Stromal cell of bone marrow (primary cell): ENCODE results near the gene TK2.
"Not testable (repeated sequence)": the region's sequence is repeated elsewhere in the genome, so short reads cannot be mapped to it uniquely, and the experiment has no call there.

Source experiments
- DNase-seq: peaks from one replicate; pipeline ENCODE4 v3.0.0-alpha.2; 2012; ENCODE audit warnings: low read depth

The TK2 gene

DNA sequence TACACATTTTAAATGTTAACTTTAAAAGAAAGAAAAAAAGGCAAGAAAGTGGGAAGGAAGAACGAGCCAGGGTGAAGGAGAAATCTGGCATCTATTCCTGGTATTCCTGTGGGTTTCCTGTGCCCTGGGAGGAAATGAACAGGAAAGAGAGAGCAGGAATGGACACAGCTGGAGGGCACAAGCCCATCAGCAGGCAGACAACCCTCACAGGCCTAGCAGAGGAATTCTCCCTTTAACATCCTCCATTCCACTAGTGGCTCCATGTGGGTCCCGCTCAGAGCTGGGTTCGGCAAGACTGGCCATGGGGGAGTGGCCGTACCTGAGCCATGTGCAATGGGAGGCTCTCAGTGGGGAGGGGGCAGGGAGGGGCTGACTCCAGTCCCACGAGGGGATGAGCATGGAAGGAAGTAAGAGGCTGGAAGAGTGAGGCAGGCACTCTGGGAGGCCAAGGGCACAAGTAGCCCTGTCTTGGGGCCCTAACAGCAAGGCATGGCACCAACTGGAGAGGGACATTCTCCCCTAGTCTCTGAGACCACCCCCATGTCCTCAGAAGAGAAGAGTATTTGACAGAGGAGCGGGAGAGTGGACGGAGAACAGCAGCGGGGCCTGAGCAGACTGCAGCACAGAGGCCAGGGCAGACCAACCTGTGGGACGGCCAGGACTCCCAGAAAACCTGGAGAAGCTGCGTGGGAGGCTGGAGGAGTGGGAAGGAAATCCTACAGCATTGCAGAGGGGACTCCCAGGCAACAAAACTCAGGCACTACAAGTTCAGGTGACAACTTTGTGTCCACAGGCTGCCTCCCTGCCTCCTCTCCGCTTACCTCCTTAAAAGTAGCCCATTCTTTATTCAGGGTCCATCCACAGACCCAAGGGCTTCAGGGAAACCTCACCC is 30.2 kb downstream of the TK2 start:
- no peak for DNase-seq

DNA sequence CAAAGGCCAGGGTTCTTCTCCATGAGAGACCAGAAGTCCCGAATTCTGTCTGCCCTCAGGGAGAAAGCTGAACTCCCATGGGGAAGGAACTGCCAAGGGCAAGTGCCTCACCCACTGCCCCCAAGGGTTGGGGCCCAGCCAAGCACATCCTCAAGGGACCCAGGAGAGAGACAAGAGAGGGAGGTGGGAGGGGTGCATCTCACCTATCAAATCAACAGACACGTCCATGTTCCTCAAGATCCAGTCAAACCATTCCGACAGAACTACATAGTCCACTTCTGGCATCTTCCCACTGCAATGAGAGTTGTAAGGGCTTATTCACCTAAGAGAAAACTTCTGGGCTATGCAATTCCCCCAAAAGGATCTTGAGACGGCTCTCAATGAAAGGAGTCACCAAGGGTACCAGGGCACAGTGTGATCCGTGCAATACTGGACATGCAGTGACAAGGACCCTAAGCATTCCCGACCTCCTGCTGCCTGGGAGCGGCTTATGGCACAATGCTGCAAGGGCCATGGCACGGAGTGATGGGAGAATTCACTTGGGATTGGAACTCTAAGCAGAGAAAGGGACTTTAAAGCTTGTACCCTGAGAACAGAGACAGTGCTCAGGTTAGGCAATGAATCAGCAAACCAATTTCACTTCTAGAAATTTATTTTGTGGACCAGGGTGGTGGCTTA is 32.2 kb downstream of the TK2 start:
- no peak for DNase-seq

DNA sequence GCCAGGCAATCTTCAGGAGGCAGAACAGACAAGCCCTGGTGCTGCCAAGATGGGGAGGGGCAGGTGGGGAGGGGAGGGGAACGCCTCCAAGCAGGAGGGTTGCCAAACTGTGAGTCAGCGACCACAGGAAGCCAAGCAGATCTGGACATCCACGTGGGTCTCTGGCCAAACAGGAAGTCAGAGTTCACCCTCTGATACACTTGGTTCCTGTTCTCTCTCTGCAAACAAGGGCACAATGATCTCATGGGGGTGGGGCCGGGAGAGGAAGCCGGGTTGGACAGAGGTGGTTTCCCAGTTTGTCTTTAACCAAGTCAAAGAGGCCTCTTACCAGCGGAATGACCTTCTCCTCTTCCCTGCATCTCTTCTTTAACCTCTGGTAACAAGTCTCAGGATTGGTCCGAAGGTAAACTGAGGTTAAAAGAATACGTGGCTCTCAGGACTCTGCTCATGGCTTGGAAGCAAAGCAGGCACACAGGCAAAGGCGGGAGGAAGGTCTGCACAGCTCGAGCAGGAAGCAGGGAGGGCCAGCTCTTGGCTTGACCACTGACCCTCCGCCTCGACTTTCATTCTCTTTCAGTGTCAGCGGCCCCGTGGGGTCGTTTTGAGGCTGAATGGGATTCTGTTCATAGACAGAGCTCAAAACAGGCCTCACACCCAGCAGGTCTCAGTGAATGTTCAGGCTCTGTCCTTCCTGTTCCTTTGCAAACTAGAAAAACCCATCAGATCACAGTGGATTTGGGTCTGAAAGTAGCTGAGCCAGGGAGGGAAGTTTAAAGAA is 32.9 kb downstream of the TK2 start:
- peak; percentile 96 for DNase-seq

DNA sequence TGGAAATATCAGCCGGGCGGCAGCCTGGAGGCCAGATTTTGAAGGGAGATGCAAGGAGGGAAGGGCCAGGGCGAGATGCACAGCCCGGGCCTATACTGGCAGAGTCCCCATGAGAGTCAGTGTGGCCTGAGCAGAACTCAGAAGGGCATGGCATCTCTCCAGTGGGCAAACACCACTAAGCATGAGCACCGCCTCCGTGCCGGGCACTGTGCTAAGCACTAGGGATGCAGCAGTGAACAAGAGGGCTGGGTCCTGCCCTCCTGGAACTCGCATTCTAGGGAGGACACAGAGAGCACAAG is 33.5 kb downstream of the TK2 start:
- DNase-seq, result no peak

DNA sequence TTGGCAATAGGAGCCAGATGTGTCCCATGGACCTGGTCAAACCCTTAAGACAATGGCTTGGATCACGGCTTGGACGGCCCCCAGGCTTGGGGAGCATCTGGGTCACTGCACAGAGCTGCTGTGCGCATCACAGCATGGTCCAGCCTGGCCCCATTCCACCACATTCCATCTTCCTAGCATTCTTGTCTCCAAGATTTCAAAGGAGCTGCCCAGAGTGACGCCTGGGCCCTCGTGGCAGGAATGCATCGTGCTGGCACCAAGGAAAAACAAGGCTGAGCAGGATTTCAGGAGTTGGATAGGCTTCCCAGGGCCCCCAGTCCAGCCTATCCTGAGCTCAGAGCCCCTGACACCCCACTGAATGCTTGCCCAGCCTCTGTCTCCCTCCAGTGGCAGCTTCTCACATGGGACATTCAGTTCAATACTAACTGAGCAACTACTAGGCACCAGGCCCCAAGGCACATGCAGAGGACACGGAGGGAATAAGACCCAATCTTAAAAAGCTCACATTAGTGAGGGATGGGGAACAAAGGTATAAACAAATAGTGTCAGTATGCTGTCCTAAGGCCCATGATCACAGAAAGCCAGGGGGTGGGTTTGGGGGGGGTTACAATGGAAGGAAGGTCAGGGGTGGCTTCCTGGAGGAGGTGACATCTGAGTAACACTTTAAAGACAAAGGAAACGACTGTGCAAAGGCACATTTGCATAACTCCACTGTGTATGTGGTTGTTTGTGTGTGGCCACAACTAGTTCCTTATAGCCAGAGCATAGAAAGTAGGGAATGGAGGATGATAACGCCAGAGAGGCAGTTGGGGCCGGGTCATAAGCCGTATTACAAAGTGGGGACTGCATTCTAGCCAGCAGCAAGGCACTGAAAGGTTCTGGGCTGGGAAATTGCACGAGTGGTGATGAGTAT is 34.1 kb downstream of the TK2 start:
- DNase-seq, result no peak

DNA sequence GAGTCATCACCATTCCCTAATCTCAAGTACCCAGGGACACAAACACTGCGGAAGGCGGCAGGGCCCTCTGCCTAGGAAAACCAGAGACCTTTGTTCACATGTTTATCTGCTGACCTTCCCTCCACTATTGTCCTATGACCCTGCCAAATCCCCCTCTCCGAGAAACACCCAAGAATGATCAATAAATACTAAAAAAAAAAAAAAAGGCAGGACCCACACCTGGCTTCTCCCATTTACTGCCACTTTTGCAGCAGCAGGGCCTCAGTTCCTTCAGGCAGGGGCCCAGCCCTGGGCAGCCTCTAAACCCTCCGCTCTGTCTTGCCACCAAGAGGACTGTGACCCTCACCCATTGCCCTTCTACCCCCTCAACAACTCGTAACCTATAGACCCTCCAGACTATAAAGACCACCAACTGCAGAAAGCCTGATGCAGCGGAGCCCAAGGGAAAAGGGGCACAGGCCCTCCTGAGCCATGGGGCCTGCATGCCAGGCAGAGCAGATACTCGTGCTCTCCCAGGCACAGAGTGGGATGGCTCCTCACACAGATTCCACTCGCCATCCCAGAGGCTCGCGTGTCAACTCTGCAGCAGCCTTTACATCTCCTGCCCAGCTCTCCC is 34.8 kb downstream of the TK2 start:
- not testable (repeated sequence) for DNase-seq

DNA sequence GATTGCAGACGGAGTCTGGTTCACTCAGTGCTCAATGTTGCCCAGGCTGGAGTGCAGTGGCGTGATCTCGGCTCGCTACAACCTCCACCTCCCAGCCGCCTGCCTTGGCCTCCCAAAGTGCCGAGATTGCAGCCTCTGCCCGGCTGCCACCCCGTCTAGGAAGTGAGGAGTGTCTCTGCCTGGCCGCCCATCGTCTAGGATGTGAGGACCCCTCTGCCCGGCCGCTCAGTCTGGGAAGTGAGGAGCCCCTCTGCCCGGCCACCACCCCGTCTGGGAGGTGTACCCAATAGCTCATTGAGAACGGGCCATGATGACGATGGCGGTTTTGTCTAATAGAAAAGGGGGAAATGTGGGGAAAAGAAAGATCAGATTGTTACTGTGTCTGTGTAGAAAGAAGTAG is 35.5 kb downstream of the TK2 start:
- not testable (repeated sequence) for DNase-seq

DNA sequence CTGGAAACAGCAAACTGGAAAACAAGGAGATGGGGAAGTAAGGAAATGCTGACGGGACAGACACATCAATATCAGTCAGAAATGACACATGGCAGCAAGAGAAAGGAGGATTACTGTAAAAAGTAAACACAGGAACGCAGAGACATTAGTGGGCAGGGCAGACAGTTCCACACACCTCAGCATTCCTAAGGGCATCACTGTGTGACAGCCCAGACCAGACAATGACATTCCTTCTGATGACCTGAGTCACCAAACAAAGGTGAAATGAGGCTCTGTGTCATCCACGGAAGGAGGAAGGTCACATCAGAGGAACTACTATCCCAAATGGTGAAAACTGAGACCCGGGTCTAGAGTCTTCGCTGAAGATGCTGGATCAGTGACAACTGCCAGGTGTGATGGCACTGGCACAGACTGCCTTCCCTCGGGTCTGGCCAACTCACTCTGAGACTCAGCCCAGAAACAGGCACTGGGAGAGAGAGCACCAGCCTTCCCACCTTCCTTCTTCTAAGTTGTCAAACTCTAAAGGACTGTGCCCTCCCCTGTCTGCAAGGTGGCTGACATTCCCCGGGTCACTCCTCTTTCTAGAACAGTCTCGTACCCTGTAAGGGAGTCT is 36.7 kb downstream of the TK2 start:
- DNase-seq, result no peak

DNA sequence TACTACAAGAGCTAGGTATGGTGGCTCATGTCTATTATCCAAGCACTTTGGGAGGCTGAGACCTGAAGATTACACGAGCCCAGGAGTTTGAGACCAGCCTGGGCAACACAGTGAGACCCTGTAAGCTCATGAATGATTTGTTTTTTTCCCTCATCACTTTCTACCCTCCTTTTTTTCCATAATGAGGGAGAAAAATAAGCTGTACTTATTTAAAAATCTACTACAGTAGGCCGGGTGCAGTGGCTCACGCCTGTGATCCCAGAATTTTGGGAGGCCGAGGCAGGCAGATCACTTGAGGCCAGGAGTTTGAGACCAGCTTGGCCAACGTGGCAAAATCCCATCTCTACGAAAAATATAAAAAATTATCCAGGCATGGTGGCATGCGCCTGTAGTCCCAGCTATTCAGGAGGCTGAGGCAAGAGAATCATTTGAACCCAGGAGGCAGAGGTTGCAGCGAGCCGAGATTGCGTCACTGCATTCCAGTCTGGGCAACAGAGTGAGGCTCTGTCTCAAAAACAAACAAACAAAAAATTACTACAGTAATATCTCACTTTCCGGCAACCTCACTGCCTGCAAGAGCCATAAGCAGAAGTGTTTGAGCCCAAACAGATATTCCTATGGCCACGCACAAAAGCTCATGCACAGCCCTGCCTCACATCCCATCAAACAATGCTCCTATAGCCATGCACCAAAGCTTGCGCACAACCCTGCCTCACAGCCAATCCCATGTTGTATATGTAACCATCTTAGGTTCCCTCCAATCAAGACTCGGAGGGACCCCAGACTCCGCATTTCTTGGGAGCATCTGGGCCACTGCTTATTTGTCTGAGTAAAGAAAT is 37.4 kb downstream of the TK2 start:
- no peak for DNase-seq

DNA sequence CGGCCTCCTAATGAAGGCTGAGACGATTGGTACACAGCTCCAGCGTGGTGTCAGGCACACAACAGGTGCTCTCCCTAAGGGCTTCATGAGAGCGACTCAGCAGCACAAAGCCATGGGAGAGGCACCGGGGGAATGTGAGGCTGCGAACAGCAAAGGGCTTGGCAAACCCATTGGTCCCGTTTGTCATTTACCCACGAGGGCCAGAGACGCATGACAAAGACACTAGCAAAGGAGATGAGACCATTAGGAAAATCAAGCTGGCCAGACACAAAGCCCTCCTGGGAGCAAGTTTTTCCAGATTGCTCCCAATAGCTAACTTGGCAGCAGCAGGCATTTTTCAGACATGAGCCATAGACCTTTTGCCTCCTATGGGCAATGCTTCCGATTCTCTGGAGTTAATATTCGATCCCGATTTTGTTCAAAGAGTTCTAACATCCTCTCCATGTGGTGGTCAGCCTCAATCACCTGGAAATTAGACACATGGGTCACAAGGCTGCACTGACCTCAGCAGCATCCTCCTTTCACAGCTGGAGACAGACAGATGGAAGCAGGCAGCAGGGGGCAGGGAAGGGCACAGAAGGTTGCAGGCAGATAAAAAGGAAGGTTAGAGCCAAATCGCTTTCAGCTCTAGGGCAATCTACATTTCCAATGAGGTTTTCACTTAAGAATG is 38.2 kb downstream of the TK2 start:
- peak; percentile 64 for DNase-seq

DNA sequence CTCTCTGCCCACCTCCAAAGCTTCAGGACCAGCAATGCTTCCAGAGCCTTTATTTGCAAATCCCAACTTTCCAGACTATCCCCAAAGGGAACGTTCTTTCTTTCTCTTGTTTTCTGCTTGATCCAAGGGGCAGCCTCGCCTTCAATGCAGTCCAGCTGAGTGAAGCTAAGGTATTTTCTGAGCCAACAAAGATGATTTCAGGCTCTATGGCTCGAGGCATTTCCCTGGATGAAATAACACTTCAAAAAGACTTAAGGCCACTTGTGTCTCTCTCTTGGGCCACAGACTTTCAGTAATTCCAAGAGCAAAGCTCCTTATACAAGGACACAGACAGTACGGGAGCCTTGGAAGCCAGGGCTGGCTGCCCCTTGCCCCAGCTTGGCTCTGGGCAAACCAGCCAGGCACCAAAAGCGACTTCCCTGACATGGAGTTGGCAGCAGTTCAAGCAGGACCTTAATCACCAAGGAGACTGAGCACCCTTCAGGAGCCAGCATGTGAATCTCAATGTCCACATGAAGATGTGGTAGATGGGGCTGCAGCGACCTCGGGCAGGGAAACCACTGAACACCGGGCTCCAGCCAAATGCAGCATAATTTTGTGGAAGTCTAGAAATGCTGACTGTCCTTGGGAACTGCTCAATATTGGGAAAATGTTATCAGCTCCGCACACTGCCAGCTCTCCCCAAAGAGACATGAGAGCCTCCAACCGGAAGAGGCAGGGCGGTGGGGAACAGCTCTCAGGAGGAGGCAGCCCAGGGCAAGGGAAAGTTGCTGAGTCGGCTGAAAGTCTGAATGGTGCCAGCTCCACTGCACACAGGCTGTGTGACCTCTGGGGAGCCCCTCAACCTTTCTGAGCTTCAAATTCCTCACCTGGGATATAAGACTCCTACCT is 39.0 kb downstream of the TK2 start:
- DNase-seq, result no peak

DNA sequence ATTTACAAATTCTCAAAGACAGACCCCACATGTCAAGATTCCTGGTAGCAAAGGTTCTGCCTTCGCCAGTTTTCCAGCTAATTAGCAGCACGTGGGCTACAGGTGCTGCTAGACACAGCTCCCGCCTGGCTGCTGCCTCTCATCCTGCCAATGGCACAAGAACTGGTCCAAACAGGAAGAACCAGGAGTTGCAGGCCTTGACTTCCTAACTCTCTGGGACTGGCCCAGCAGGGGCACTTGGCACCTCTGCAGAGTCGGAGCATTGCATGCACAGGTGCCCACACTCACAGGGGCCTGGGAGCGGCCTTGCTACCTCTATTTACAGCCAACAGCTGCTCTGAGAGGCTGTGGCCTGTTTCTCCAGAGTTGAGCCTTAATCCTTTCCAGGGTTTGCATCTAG is 39.6 kb downstream of the TK2 start:
- DNase-seq, result no peak

DNA sequence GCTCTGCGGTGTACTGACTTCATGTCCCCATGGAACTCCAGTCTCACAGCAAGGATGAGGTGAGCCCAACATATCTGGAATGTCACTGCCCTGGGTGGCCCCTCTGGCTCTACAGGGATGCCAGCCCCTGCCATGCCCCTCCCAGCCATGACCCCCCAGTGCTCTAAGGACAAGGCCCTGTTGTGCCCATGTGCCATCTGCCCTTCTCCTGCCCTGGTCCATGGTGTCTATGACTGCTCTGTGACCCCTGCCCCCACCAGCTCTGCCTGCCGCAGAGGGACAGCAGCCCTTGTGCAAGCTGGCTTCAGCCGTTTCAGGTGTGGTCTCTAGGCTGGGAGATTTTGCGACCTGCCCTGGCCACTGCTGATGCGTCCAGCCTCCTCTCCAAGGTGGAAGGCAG is 40.3 kb downstream of the TK2 start:
- DNase-seq, result no peak

DNA sequence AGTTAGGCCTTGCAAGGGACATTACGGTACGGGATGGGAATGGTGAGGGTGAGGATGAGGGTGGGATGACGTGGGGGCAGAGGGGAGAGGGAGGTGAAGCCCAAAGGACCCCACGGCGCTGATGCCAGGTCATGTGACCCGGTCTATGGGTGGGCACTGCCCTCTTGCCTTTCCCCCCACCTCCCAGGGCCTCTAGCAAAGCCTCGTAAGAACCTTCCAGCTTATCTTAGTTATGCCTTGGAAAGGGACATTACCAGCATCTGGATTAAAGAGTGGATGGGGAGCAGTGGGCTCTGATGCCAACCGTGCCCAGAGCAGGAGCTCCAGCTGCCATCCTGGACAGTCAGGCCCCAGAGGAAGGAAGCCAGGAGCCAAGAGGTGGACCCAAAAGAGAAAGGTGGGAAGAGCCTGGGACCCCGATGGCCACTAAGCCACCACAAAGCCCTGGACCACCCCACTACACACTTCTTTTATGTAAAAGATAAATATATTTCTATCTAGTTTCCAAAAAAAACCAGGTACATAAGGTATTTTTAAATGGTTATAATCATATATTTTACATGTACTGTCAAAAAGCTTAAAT is 40.9 kb downstream of the TK2 start:
- DNase-seq, result no peak

DNA sequence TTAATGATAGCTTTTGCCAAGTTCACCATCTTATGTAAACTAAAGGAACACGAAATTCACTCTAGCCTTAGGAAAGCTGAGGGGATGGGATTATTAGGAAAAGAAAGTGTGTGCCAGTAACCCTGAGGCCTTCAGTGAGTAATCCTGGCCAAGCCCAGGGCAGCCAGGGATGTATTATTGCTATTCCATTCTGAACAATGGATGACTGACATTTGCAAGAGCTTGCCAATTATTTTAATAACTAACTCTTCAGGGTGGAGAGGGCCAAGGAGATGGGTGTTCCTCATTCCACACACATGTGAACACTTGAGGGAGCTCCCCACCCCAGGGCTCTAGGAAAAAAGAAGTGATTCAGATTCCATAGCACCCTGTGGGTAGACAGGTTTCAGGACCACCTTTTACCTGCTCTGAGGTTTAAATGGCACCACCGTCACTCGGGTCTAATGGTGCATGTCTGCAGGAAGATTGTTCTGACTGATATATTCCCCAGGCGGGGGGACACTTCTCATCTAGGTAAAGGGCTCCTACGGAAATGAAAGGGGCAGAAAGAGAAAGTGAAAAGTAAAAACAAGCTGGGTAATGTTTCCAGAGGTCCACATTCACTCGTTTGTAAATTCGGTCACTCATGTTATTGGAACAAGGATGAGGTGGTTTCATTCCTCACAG is 41.5 kb downstream of the TK2 start:
- DNase-seq, result peak; percentile 65

DNA sequence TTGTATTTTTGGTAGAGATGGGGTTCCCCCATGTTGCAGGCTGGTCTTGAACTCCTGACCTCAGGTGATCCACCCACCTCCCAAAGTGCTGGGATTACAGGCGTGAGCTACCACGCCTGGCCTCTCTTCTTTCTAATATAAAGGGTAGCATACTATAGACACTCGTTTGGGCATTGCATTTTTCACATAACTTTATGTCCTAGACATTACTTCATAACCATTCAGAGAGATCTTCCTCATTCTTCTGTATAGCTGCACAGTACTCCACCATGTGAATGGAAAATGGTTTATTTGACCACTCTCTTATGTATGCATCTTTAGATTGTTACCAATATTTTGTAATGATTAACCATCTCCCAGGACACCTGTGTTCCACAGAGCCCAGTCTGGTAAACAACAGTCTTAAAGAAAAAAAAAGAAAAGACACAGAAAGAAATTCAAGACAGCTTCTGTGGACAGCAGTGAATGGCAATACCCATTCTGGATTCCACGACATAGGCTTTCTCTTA is 42.1 kb downstream of the TK2 start:
- no peak for DNase-seq

DNA sequence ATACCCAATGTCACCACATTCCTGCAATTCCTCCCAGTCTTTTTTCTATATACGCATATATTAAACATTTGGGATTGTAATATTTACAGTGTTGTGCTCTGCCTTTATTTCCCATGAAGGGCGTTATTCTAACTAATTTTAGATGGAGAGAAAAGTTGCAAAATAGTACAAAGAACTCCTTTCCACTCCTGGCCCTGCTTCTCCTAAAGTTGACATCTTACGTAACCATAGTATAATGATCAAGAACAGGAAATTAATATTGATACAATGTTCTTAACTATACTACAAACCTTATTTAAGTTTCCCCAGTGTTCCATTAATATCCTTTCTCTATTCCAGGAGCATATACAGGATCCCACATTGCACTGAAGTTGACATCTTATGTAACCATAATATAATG is 46.3 kb downstream of the TK2 start:
- DNase-seq, result no peak
